ENCODE measurements around the gene TRAF7.
"Not testable (repeated sequence)": the region's sequence is repeated elsewhere in the genome, so short reads cannot be mapped to it uniquely, and the experiment has no call there.

GRCh38 chr16:2127630-2128280 lies 27.8 kb upstream of the TRAF7 start:
- not testable (repeated sequence) for TF ChIP-seq CTCF (IDR thresholded peaks at IDR 0.05; ENCODE audit: low read depth, low read length, poor library complexity, severe bottlenecking); EZH2phosphoT487 (IDR thresholded peaks at IDR 0.05; ENCODE audit: borderline replicate concordance, low read length)
